Vagina (tissue), 2 donors: Measurements from ENCODE around the gene DNAH8.

Experiments used
- CTCF ChIP-seq, 3 experiments: fragments of 450-650 bp in 2 of 3; fragments of 200-600 bp in 1 of 3; sonication (generic) in 1 of 3; IDR thresholded peaks; one replicate each; pipeline ENCODE4 v1.5.1; 2017 to 2019; ENCODE audit warnings: antibody characterized with exemption in 3 of 3, mild to moderate bottlenecking in 2 of 3, moderate library complexity in 2 of 3
- POLR2AphosphoS5 ChIP-seq, 2 donors: sonication (generic); formaldehyde crosslinking; IDR thresholded peaks; one replicate each; pipeline ENCODE4 v1.9.0; 2017; ENCODE audit warnings: antibody characterized with exemption in 2 of 2, mild to moderate bottlenecking in 2 of 2, low read depth in 1 of 2; ENCODE audit not compliant: insufficient read depth in 1 of 2

- no peak for TF ChIP-seq POLR2AphosphoS5 (IDR thresholded peaks at IDR 0.05; ENCODE audit: insufficient read depth in 1 of 2, low read depth in 1 of 2)
- no peak for TF ChIP-seq CTCF (IDR thresholded peaks at IDR 0.05)
These were observed 150.5 kb downstream of the DNAH8 start for GRCh38 chr6:38865521-38866174.
